ENCODE results near the gene LEFTY1. TPM values are rescaled to one million over a fixed set of nuclear protein-coding genes. Genes with fewer than 3 reads are reported as not detected.
A peak's percentile ranks its signal among the peaks of the same experiment; 100 is the strongest.

LEFTY1 gene
- polyA plus RNA-seq, 3 donors: 0.13 TPM; not detected in 2

DNA sequence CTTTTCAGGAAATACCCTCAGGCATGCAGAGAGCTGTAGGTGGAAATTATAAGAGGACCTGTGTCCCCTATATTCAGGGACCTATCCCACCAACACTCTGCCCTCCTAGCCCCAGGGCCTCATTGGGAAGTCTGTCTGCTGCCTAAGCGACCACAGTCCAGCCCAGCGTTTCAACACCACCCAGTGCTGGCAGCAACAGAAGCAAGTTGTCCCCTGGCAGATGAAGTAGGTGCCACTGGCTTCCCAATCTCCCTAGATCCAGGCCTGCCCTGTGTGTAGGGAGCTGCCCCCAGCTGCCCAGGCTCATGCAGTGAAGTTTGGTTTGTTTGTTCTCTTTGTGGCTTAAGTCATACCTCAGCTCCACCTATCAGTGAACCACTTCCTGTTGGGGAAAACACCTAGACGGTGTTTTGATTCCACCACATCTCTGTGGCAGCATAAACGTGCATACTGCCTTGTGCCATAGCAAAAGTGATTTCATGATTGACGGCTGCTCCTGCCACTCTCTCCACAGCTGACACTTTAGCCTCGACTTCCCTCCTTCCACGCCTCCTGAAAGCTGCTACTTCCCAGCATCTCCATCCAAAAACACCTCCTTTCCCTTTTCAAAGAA is 8.1 kb upstream of the LEFTY1 start:
- H2AFZ ChIP-seq (ENCODE audit: insufficient read depth, low read depth, low read length, poor library complexity, severe bottlenecking): peak overlapping the region; percentile 16

DNA sequence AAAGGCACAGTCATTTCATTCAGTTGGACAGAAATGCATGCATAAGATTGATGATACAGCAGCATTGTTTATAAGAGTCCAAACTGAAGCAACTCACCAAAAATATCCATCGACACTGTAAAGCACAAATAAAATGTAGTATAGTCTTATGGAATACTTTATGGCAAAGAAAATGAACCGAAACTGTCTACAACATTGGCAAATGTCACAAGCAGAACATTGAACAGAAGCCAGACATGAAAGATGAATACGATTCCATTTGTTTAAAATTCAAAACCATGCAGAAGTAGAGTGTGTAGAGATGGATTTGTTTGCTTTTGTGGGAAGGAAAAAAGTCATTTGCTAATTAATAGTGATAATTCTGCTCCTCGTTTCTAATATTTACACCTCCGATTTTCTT is 7.5 kb upstream of the LEFTY1 start:
- no peaks in the 10 kb centered on the region for H3K36me3 Mint-ChIP-seq
- no peak overlapping the region for H3K9ac ChIP-seq (ENCODE audit: insufficient read depth, low read length, poor library complexity, severe bottlenecking)

More for the DNA sequence above, 8.1 kb upstream of the LEFTY1 start:
- H3K9me3 ChIP-seq (replicated peaks in 1 of 2; ENCODE audit: control insufficient read depth in 1 of 2, insufficient read depth in 1 of 2, low read length in 2 of 2): no peaks in the 10 kb centered on the region
- H3K4me1 Mint-ChIP-seq: peaks cover 7% of the 10 kb centered on the region
- H3K79me2 ChIP-seq (ENCODE audit: insufficient read depth, low read length): no peaks in the 10 kb centered on the region
- no peaks in the 10 kb centered on the region for H3K9me3 Mint-ChIP-seq
- no peaks in the 10 kb centered on the region for H3K4me1 ChIP-seq (ENCODE audit: control insufficient read depth in 1 of 2, insufficient read depth in 2 of 2, low read length in 2 of 2)
- no peaks in the 10 kb centered on the region for H3K27me3 ChIP-seq (ENCODE audit: control insufficient read depth in 2 of 2, insufficient read depth in 2 of 2, low read length in 2 of 2)
- peaks cover 0 to 4% (median 3%) of the 10 kb centered on the region in 3 donors for H3K27me3 Mint-ChIP-seq (ENCODE audit: low read depth in 3 of 3)
- H3K27ac Mint-ChIP-seq: peak overlapping the region in 1 of 7 donors; percentile 34
- no peak overlapping the region for H3K27ac ChIP-seq (ENCODE audit: low read depth in 1 of 2, low read length in 2 of 2)
- no peak overlapping the region for H3K9ac ChIP-seq (ENCODE audit: insufficient read depth, low read length, poor library complexity, severe bottlenecking)
- DNase-seq: no peak
- H3K36me3 ChIP-seq (replicated peaks in 1 of 2; ENCODE audit: control insufficient read depth in 1 of 2, insufficient read depth in 2 of 2, low read length in 2 of 2): no peaks in the 10 kb centered on the region
- no peak overlapping the region for H3K4me3 ChIP-seq (replicated peaks in 1 of 3; ENCODE audit: low read depth in 2 of 3, low read length in 3 of 3)
- no peak overlapping the region for H3K4me2 ChIP-seq (replicated peaks; ENCODE audit: extremely low read depth, low read length, poor library complexity, severe bottlenecking)
- intact Hi-C loops (cut with micrococcal nuclease): no loop called here
- H3K36me3 Mint-ChIP-seq: no peaks in the 10 kb centered on the region
- H4K20me1 ChIP-seq (ENCODE audit: insufficient read depth, low read length): no peaks in the 10 kb centered on the region
- 20% methylated on average over 5 of the region's 7 CpGs for WGBS (ENCODE audit: insufficient coverage)
- no peak overlapping the region for H3K4me3 Mint-ChIP-seq
- TF ChIP-seq, protein P1, sequence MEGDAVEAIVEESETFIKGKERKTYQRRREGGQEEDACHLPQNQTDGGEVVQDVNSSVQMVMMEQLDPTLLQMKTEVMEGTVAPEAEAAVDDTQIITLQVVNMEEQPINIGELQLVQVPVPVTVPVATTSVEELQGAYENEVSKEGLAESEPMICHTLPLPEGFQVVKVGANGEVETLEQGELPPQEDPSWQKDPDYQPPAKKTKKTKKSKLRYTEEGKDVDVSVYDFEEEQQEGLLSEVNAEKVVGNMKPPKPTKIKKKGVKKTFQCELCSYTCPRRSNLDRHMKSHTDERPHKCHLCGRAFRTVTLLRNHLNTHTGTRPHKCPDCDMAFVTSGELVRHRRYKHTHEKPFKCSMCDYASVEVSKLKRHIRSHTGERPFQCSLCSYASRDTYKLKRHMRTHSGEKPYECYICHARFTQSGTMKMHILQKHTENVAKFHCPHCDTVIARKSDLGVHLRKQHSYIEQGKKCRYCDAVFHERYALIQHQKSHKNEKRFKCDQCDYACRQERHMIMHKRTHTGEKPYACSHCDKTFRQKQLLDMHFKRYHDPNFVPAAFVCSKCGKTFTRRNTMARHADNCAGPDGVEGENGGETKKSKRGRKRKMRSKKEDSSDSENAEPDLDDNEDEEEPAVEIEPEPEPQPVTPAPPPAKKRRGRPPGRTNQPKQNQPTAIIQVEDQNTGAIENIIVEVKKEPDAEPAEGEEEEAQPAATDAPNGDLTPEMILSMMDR (IDR thresholded peaks at IDR 0.05): no peak

More for the DNA sequence above, 7.5 kb upstream of the LEFTY1 start:
- no peak overlapping the region for H3K4me3 ChIP-seq (replicated peaks in 1 of 3; ENCODE audit: low read depth in 2 of 3, low read length in 3 of 3)
- H3K27ac Mint-ChIP-seq: no peak overlapping the region
- TF ChIP-seq, protein P1 (IDR thresholded peaks at IDR 0.05): no peak
- intact Hi-C loops (cut with micrococcal nuclease): no loop called here
- H3K4me3 Mint-ChIP-seq: no peak overlapping the region
- H3K36me3 ChIP-seq (replicated peaks in 1 of 2; ENCODE audit: control insufficient read depth in 1 of 2, insufficient read depth in 2 of 2, low read length in 2 of 2): no peaks in the 10 kb centered on the region
- H3K9me3 Mint-ChIP-seq: no peaks in the 10 kb centered on the region
- H3K9me3 ChIP-seq (replicated peaks in 1 of 2; ENCODE audit: control insufficient read depth in 1 of 2, insufficient read depth in 1 of 2, low read length in 2 of 2): no peaks in the 10 kb centered on the region
- no peak overlapping the region for H2AFZ ChIP-seq (ENCODE audit: insufficient read depth, low read depth, low read length, poor library complexity, severe bottlenecking)
- no peaks in the 10 kb centered on the region for H3K27me3 ChIP-seq (ENCODE audit: control insufficient read depth in 2 of 2, insufficient read depth in 2 of 2, low read length in 2 of 2)
- no peaks in the 10 kb centered on the region for H3K79me2 ChIP-seq (ENCODE audit: insufficient read depth, low read length)
- 100% methylated on average over 2 of the region's 5 CpGs for WGBS (ENCODE audit: insufficient coverage)
- no peak overlapping the region for H3K27ac ChIP-seq (ENCODE audit: low read depth in 1 of 2, low read length in 2 of 2)
- H3K4me1 Mint-ChIP-seq: peaks cover 7% of the 10 kb centered on the region
- H4K20me1 ChIP-seq (ENCODE audit: insufficient read depth, low read length): no peaks in the 10 kb centered on the region
- no peak overlapping the region for H3K4me2 ChIP-seq (replicated peaks; ENCODE audit: extremely low read depth, low read length, poor library complexity, severe bottlenecking)
- H3K4me1 ChIP-seq (ENCODE audit: control insufficient read depth in 1 of 2, insufficient read depth in 2 of 2, low read length in 2 of 2): no peaks in the 10 kb centered on the region
- H3K27me3 Mint-ChIP-seq (ENCODE audit: low read depth in 3 of 3): peaks cover 0 to 4% (median 3%) of the 10 kb centered on the region in 3 donors
- DNase-seq: no peak

Measured in CD14-positive monocyte (primary cell).